GM10847 (cell line): ENCODE results near the gene NCAN.

ENCODE experiments used
- POLR2A ChIP-seq: IDR thresholded peaks from 2 replicates; pipeline ENCODE4 v1.6.1; 2011; ENCODE audit not compliant: insufficient read length; ENCODE audit errors: extremely low read depth

The NCAN gene

DNA sequence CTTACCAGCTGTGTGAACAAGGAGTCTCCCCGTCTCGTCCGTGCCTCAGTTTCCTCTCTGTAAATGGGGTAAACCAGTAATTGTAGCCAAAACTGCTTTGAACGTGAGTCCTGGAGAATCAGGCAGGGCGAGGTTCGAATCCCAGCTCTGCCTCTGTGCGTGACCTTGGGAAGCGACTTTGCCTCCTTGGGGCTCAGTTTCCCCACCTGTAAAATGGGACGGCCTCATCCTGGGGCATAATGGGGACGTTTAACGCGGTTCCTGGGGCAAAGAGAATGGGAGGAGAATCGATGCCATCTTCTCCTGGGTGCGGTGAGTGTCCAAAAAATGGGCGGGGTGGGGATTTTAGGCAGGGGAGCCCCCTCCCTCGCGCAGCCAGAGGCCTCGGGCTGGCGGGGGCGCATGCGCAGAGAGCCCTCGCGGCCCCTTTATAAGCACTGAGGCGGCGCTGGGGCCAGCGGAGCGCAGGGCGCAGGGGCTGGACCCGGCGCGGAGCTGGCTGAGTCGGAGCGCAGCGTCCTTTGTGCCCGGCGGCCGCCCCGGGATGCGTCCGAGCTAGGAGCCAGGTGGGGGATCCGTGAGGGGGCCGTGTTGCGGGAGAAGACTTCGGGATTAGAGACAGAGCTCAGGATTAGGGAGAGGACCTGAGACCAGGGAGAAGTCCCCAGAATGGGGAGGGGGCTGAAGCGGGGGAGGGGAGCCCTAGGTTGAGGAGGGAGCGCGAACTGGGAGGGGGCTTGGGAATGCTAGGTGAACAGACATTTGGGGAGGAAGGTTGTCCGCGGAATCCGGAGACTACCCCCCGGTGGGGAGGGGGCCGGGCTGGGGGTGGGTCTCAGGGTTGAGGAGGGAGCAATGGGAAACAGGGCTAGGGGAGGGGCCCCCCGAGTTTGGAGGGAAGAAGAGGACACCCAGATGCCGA lies at the start of gene NCAN:
Gene NCAN, plus strand, starts transcription at position 460 of the 922 bp plus-strand sequence. CDS start 4,996 bp downstream, outside the sequence.
- TF ChIP-seq POLR2A, result no peak

DNA sequence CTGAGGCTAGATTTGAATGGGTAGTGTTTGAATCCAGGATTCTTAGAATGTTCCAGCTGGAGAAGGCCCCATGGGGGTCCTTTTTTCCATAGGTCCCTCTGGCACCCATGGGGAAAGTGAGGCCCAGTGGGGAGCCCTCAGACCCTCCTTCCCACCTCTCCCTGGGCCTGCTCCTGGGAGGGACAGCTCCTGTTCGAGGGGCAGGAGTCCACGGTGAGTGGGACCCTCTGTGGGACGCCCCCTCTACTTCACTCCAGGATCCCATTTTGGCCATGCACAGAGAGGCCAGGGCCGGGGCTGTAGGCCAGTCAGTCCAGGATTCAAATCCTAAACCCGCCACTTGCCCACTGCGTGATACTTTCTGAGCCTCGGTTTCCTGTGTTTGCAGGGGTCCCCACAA lies 49.3 kb upstream of the NCAN start:
- no peak for TF ChIP-seq POLR2A

DNA sequence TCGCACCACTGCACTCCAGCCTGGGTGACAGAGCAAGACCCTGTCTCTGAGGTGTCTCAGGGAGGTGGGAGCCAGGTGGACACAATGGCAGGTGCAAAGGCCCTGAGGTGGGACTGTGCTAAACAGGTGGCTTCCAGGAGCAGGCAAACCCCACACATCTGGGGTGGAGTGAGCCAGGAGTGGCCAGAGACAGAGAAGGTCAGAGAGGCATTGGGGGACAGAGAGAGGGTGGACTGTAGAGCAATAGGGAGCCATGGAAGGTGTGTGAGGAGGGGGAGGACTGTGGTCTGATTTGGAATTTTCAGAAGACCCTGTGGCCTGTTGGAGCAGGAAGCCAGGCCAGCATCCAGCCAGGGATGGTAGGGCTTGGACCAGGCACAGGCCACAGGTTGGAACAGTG lies 46.4 kb upstream of the NCAN start:
- no peak for TF ChIP-seq POLR2A

DNA sequence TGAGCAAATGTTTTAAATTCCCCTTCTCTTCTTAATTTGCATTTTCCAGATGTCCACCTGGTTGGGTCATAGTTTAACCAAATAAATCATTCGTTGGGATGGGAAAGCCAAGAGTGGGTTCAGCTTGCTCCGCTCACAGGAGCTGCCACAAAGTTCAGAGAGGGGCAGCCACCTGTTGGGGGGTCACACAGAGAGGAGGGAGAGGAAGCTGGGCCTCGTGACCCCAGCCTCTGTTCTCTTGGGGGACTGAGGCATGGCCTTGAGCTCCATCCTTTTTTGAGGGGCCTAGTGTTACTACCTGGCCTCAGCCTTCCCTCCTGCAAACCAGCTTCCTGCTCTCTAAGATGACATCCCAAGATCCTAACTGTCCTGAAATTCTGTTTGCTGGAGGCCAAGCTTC lies 44.1 kb upstream of the NCAN start:
- no peak for TF ChIP-seq POLR2A

DNA sequence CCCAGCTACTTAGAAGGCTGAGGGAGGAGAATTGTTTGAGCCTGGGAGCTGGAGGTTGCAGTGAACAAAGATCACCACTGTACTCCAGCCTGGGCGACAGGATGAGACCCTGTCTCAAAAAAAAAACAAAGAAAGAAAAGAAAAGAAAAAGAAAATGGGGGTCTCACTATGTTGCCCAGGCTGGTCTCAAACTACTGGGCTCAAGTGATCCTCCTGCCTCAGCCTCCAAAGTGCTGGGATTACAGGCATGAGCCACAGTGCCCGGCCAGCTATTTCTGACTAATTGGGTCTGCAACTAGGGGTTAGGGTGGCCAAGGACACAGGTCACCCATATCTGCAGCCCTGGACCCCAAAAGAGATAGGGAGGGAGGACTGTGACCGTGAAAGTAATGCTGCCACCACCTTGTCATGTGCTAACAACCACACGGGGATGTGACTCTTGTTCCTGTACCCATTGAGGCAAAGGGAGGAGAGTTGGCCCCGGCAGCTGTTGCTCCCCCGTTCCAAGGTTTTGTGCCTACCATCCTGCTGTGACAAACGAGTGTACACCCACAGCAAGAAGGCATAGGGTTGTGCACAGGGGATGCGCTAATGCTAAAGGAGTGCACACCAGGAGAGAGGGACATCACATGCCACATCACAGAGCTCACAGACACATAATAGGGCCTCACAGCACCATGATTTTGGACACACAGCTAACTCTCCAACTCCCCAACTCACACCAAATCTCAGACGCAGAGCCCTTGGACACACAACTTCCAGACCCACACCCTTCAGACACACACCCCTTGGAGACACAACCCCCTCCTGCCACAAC lies 42.3 kb upstream of the NCAN start:
- no peak for TF ChIP-seq POLR2A

DNA sequence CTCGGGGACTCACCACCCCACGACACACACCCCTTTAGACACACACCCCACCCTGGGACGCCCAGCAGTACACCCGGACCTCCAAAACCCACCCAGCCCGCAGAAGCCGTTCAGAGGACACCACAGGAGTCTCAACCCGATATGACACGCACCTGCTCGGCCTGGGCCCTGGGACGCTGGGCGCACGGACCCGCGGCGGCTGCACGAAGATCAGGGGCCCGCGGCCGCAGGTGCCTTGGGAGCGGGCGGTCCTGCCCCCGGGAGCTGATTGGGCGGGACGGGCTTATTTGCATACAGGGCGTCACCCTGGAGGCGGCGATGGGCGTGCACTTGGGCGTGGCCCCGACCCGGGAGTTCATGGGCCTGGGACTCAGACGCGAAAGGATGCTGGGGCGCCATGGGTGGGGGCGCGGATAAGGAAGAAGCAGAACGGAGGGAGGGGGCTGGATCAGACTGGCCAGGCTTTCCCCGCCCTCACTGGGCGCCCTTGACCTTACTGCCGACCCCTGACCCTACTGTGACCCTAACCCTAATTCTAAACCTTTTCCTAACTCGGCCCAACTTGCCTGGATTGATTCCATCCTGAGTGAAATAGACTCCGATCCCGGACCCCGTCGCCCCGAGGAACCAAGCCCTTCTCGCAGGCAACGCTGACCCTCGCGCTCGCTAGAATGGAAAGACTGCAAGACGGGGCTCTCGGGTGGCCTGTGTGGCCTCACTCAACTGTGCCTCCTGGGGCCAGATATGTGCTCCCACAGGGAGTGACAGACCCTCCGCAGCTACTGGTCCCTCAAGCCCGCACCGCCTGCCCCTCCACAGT lies 41.5 kb upstream of the NCAN start, which contains the start of gene MEF2B:
Gene MEF2B, minus strand, starts transcription at position 211 of the 820 bp plus-strand sequence. CDS start 19,528 bp downstream, outside the sequence.
- TF ChIP-seq POLR2A, result peak; percentile 95

DNA sequence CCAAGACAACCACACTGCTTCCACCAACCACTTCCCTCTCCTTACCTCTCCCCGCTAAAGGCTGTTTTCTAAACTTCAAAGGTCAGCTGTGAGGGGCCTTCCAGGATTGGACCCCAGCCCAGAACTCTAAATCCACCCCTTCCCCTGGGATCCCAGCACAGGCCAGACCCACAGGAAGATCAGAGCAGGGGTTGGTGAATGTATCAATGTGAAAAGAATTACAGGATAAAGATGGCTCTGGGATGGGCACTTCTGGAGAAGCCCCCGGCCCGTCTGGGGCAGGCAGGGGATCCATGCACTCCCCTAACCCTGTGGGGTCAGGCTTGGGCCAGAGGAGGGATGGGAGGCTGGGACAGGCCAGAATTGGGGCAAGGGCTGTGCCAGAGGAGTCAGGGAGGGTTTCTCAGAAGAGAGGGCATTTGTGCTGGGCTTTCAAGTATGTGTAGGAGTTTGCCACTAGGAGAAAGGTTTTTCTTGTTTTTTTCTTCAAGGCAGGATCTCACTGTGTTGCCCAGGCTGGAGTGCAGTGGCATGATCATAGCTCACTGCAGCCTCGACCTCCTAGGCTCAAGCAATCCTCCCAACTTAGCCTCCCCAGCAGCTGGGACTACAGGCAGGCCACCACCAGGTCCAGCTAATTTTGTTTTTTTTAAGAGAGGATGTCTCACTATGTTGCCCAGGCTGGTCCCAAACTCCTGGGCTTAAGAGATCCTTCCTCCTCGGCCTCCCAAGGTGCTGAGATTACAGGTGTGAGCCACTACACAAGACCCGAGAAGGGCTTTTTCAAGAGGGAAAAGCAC lies 40.7 kb upstream of the NCAN start:
- TF ChIP-seq POLR2A, result no peak

DNA sequence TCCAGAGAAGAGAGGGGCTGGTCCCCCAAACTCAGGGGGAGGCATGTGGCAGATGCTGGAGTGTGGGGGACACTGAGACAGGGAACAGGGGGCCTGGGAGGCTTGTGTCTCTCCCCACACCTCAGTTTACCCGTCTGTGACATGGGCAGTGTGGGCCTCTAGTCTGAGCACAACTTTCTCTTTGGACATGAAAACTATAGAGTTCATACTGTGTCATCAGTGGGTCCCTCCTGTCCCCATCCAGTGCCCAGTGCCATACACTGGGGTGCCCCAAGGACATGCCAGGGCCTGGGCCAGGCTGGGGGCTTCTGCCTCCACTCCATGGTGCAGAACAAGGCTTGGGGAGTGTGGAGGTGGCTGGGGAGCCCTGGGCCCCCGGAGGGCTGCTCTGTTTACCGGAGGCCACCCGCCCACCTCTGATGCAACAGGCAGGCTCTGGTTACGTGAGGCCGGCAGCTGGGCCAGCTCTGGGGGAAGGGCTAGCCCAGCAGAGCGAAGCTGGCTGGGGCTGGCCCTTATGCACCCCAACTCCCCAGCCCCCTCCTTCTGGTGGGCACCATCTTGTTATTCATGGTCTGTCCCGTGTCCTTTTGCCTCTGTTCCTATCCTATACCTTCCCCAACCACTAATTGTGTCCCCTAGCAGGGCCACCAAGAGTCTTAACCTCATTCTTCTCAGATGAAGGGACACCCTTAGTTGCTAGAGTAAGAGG lies 39.8 kb upstream of the NCAN start:
- no peak for TF ChIP-seq POLR2A

DNA sequence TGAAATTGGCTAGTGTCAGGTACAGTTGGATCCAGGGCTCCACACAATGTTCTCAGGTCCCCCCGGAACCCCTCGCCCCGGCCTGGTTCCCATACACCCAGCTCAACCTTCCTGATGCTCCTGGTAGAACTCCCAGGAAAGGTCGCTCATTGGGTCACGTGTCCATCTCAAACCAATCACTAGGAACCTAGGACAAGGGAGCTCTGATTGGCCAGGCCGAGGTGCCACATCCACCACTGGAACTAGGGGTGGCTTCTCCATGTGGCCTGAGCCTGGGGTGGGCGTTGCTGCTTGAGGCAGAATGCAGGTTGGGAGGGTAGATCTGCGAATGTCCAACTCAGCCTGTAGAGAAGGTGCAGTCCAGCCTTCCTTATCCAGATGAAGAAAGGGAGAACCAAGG lies 34.8 kb upstream of the NCAN start:
- TF ChIP-seq POLR2A, result no peak

DNA sequence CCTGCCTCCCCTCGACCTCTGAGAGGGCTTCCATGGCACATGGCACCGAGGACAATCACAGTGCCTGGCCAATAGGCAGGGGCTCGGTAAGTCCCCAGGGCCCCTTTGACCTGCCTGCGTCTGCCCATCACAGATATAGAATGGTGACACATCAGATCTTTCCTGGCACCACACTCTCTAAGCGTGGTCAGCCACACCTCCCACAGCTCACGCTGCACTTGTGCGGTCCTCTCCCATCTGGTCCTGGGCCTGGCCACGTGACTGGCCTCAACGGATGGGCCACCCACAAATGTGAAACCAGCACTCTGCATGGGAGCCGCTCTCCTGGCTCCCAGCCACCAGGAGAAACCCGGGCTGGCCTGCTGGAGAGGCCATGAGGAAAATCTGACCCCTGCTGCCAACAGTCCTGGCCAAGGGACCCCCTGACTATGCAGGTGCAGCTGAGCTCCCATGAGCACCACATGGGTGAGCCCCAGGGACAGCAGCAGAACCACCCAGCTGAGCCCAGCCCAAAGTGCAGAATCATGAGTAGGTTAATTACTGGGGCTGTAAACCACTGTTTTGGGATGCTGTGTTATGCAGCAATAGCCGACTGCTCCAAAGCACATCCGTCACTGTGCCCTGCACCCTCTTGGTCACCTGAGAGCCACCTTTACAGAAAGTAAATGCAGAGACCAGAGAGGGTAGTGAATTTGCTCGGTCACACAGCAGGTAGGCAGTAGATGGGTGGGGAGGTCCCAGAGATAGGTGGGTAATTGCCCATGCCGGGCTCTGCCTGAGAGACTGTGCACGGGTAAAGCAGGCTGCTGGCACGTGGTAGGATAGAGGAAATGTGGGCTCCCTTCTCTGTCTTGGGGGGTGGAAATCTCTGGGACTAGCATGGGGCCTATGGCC lies 32.0 kb upstream of the NCAN start:
- no peak for TF ChIP-seq POLR2A

DNA sequence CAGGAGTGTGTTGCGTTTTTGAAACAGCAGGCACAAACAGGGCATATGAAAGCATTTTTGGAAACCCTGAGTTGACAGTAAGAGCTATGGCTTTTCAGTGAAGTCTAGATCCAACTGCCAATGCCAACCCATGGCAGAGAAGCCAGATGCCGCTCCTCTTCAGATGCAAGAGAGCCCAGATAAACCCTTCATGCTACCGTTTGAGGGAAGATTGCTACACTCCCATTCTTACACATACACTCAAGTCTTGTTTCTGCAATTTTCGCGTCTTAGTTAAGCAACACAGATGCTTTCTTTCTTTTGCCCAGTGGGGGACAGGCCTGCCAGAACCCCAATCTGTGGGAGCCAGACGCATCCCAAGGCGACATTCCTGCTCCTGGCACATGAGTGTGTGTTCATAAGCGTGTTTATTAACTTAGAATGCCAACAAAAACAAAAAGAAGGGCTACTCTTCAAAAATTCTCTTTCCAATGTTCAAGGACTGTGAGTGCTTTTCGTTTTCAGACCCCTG lies 30.2 kb upstream of the NCAN start:
- no peak for TF ChIP-seq POLR2A
